WTC11 (cell line): Measurements from ENCODE around the gene RAD23A. TPM values are rescaled to one million over a fixed set of nuclear protein-coding genes. Genes with fewer than 3 reads are reported as not detected.
"Not testable (repeated sequence)": the region's sequence is repeated elsewhere in the genome, so short reads cannot be mapped to it uniquely, and the experiment has no call there.

Experiments used
- ATAC-seq: fragments of 200-7000 bp; cut with Tn5 transposase; 2 replicates; pipeline ENCODE4 v1.10.0; 2021; ENCODE audit warnings: mild to moderate bottlenecking, moderate library complexity
- CTCF ChIA-PET: fragments of 300-600 bp; sonication (Branson Sonifier 250); formaldehyde crosslinking; loops from one replicate; lab custom pipeline; 2021; ENCODE audit warnings: antibody characterized with exemption; lab: Charles Lee
- POLR2A ChIA-PET: fragments of 350-600 bp; sonication (Branson Sonifier 250); formaldehyde crosslinking; loops from one replicate; lab custom pipeline; 2021; ENCODE audit warnings: antibody characterized with exemption; lab: Charles Lee
- DNase-seq: peaks from one replicate; pipeline ENCODE4 v3.0.0; 2021; ENCODE audit warnings: low spot score
- H3K27ac Mint-ChIP-seq: 2 replicates; pipeline ENCODE4 v1.8.0; 2021; ENCODE audit warnings: mixed read lengths
- H3K27me3 Mint-ChIP-seq: 2 replicates; pipeline ENCODE4 v1.8.0; 2021; ENCODE audit warnings: low read depth, mild to moderate bottlenecking, moderate library complexity, mixed read lengths
- H3K36me3 Mint-ChIP-seq: 2 replicates; pipeline ENCODE4 v1.8.0; 2021; ENCODE audit warnings: mixed read lengths
- H3K4me1 Mint-ChIP-seq: 2 replicates; pipeline ENCODE4 v1.8.0; 2022; ENCODE audit warnings: mixed read lengths
- H3K4me3 Mint-ChIP-seq: 2 replicates; pipeline ENCODE4 v1.8.0; 2021; ENCODE audit warnings: mild to moderate bottlenecking, moderate library complexity, mixed read lengths
- H3K9me3 Mint-ChIP-seq: 2 replicates; pipeline ENCODE4 v1.8.0; 2021; ENCODE audit warnings: mixed read lengths
- CREM ChIP-seq: sonication (generic); formaldehyde crosslinking; IDR thresholded peaks from 2 replicates; pipeline ENCODE4 v1.8.1; 2022; ENCODE audit warnings: mild to moderate bottlenecking, missing genetic modification reagents, moderate library complexity
- ELF4 ChIP-seq: sonication (generic); formaldehyde crosslinking; IDR thresholded peaks from 2 replicates; pipeline ENCODE4 v1.8.1; 2022; ENCODE audit warnings: low read depth, mild to moderate bottlenecking, moderate library complexity, missing genetic modification reagents
- FOXK1 ChIP-seq: sonication (generic); formaldehyde crosslinking; IDR thresholded peaks from 2 replicates; pipeline ENCODE4 v1.8.0; 2022; ENCODE audit warnings: mild to moderate bottlenecking, moderate library complexity, missing genetic modification reagents
- FOXP1 ChIP-seq: sonication (generic); formaldehyde crosslinking; IDR thresholded peaks from 2 replicates; pipeline ENCODE4 v1.8.0; 2022; ENCODE audit warnings: missing genetic modification reagents, mild to moderate bottlenecking, moderate library complexity, borderline replicate concordance
- GABPB1 ChIP-seq: sonication (generic); formaldehyde crosslinking; IDR thresholded peaks from 2 replicates; pipeline ENCODE4 v1.8.1; 2023; ENCODE audit warnings: mild to moderate bottlenecking, missing genetic modification reagents
- IRF2 ChIP-seq: sonication (generic); formaldehyde crosslinking; IDR thresholded peaks from 2 replicates; pipeline ENCODE4 v1.8.0; 2022; ENCODE audit warnings: low read depth, missing genetic modification reagents, borderline replicate concordance
- NFATC4 ChIP-seq: fragments of 250-450 bp; sonication (Bioruptor Pico); IDR thresholded peaks from 2 replicates; pipeline ENCODE4 v1.9.0; 2021; ENCODE audit warnings: mild to moderate bottlenecking
- ZNF121 ChIP-seq: sonication (generic); formaldehyde crosslinking; IDR thresholded peaks from 2 replicates; pipeline ENCODE4 v1.8.0; 2023; ENCODE audit warnings: missing genetic modification reagents
- ZNF138 ChIP-seq: sonication (generic); formaldehyde crosslinking; conservative IDR thresholded peaks from 2 replicates; pipeline ENCODE4 v1.8.1; 2022; ENCODE audit warnings: mild to moderate bottlenecking, moderate library complexity, missing genetic modification reagents
- total RNA-seq: library from RNA; stranded (reverse); gene quantifications from 3 replicates; pipeline ENCODE4 v1.2.3, GENCODE V29; 2021
- TF ChIP-seq, protein P1 (sequence below): sonication (generic); formaldehyde crosslinking; IDR thresholded peaks from 2 replicates; pipeline ENCODE4 v1.8.0; 2022; ENCODE audit warnings: mild to moderate bottlenecking, missing genetic modification reagents
- TF ChIP-seq, protein P2 (sequence below): sonication (generic); formaldehyde crosslinking; IDR thresholded peaks from 2 replicates; pipeline ENCODE4 v1.8.0; 2022; ENCODE audit warnings: mild to moderate bottlenecking, missing genetic modification reagents
- TF ChIP-seq, protein P3 (sequence below): sonication (generic); formaldehyde crosslinking; IDR thresholded peaks from 2 replicates; pipeline ENCODE4 v1.8.1; 2023; ENCODE audit warnings: mild to moderate bottlenecking, missing genetic modification reagents

RAD23A gene
- total RNA-seq, 1 experiment from 2014 or later, result 84.3 TPM

DNA sequence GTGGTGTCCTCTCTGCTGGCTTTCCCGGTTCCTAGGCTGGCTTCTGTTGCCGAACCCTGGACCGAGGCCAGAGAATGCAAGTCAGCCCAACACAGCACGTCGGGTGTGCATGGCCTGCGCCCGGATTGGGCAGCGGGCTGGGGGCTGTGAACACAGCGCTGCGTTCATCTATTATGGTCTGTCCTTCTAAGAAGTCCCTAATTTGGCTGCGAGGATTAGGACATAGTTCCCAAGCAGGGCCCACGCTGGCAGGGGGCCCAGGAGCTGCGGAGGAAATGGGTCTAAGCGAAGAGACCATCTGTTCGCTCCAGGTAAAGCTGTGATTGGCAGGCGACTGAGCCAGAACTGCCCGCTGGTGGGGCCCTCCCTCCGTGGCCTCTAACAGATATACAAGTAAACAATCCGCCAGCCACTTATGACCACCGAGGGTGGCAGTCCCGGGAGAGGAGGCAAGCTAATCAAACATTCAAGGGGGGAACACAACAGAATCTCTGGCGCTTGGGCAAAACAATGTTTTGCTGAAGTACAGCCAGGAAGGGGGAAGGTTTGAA, 32.6 kb upstream of the RAD23A start:
- Mint-ChIP-seq H3K27me3 (peaks cover 10% of the 10 kb centered on the region), H3K4me1 (peaks cover 27% of the 10 kb centered on the region), H3K4me3 (peak overlapping the region; percentile 53), H3K27ac (peak overlapping the region; percentile 94), H3K9me3 (no peaks in the 10 kb centered on the region), H3K36me3 (no peaks in the 10 kb centered on the region)
- TF ChIP-seq, protein P1, sequence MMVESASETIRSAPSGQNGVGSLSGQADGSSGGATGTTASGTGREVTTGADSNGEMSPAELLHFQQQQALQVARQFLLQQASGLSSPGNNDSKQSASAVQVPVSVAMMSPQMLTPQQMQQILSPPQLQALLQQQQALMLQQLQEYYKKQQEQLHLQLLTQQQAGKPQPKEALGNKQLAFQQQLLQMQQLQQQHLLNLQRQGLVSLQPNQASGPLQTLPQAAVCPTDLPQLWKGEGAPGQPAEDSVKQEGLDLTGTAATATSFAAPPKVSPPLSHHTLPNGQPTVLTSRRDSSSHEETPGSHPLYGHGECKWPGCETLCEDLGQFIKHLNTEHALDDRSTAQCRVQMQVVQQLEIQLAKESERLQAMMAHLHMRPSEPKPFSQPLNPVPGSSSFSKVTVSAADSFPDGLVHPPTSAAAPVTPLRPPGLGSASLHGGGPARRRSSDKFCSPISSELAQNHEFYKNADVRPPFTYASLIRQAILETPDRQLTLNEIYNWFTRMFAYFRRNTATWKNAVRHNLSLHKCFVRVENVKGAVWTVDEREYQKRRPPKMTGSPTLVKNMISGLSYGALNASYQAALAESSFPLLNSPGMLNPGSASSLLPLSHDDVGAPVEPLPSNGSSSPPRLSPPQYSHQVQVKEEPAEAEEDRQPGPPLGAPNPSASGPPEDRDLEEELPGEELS (CRISPR knock-in tag), result peak; percentile 57; the same call in 1 of the 2 replicates
- no peak for TF ChIP-seq ELF4 (CRISPR knock-in tag)
- 0 out of 2 replicates have a peak, but pooled peaks have one; percentile 22 for TF ChIP-seq GABPB1 (CRISPR knock-in tag)
- DNase-seq, result peak; percentile 67
- ChIA-PET CTCF (interaction anchor here (0.7 to 3.7 kb wide), 12 partner anchors 16 to 152 kb away, joined by 3 to 31 read pairs (median 4); partner anchors contain the start of gene GCDH), POLR2A (interaction anchor here (0.5 to 1.8 kb wide), 8 partner anchors 9 to 247 kb away, joined by 3 to 9 read pairs (median 5); partner anchors contain the start of genes DNASE2, GCDH, MAN2B1 and WDR83)
- peak; percentile 80 for ATAC-seq

DNA sequence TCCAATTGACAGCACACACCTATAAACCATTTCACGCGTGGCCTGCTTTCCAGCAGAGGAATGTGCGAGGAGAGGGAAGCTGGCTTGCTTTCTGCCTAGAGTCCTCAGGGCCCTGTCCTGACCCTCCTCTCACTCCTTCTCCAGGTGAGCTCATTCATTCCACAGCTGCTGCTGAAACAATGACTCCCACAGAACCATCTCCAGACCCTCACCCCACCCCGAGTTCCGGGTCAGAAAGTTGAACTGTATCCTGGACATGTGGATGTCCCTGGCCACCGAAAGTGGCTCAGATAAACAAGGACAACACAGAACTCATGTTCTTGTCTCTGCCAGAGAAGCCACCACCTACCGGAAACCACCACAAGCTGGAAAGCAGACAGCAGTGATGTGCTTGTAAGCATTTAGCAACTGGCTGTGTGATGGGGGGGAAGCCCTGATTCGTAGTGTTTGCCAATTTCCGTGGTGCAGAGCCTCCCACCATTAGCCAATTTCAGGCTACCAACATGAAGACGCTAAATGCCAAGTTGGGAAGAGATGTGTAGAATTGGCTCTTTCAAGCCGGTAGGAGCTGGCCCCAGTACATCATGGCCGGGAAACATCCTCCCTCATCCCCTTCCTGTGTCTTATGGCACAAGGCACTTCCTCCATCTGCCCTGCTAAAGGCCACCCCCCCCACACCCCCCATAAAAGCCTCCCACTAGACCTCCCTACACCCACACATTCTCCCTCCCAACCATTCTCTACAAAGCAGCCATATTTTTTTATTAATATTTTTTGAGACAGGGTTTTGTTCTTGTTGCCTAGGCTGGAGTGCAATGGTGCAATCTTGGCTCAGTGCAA, 31.6 kb upstream of the RAD23A start:
- peak overlapping the region; percentile 94 for H3K27ac Mint-ChIP-seq
- DNase-seq (no peak), ATAC-seq (peak; percentile 7; the same call in 1 of the 2 replicates)
- H3K9me3 Mint-ChIP-seq, result peaks cover 9% of the 10 kb centered on the region
- no peaks in the 10 kb centered on the region for H3K36me3 Mint-ChIP-seq
- no peak for TF ChIP-seq ZNF138 (CRISPR knock-in tag)
- ChIA-PET CTCF (interaction anchor here (1.0 to 3.7 kb wide), 7 partner anchors 23 to 88 kb away, joined by 3 to 31 read pairs (median 6); partner anchors contain the start of gene GCDH), POLR2A (interaction anchor here (0.8 to 1.8 kb wide), 6 partner anchors 10 to 248 kb away, joined by 3 to 6 read pairs (median 5); partner anchors contain the start of genes DNASE2, MAN2B1 and WDR83)
- peaks cover 20% of the 10 kb centered on the region for H3K27me3 Mint-ChIP-seq
- H3K4me3 Mint-ChIP-seq, result peak overlapping the region; percentile 53
- peaks cover 27% of the 10 kb centered on the region for H3K4me1 Mint-ChIP-seq

DNA sequence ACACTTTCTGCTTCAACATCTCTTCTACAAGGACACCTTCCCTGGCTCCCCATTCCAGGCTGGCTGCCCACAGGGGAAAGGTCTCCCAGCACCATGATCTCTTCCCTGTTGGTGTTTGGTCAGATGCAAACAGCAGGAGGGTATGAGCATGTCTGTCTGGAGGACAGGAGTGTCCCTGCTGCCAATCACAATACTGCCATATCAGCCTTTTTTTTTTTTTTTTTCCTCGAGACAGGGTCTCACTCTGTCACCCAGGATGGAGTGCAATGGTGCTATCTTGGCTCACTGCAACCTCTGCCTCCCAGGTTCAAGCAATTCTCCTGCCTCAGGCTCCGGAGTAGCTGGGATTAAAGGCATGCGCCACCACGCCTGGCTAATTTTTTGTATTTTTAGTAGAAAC, 29.8 kb upstream of the RAD23A start:
- H3K4me3 Mint-ChIP-seq, ATAC-seq, DNase-seq, H3K36me3 Mint-ChIP-seq, H3K9me3 Mint-ChIP-seq, POLR2A ChIA-PET: not testable (repeated sequence)
- peaks cover 22% of the 10 kb centered on the region for H3K27me3 Mint-ChIP-seq
- CTCF ChIA-PET, result interaction anchor here (1.1 to 3.7 kb wide), 2 partner anchors 49 to 120 kb away, joined by 3 to 31 read pairs; no protein-coding TSS in a partner anchor
- H3K27ac Mint-ChIP-seq, result peak overlapping the region; percentile 72; the same call in 1 of the 2 replicates
- peaks cover 27% of the 10 kb centered on the region for H3K4me1 Mint-ChIP-seq

DNA sequence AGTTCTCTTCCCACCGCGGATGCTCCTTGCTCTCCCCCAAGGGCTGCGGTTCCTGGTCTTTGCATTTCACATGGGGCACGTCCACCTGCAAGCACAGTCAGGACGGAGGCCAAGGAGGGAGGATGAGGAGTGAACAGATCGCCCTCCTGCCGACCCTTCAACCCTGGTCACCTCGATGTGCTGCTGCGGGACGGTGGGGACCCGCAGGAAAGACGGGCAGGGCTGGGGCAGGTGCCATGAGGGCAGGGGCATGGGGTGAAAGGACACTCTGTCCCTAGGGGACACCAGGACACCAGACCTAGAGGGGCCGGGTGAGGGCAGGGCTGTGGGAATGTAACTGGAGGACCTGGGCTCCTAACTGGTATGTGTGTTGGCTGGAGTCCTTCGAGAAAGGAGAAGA, 27.4 kb upstream of the RAD23A start:
- TF ChIP-seq, protein P2, sequence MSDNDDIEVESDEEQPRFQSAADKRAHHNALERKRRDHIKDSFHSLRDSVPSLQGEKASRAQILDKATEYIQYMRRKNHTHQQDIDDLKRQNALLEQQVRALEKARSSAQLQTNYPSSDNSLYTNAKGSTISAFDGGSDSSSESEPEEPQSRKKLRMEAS (CRISPR knock-in tag), result no peak
- TF ChIP-seq IRF2 (no peak), NFATC4 (CRISPR knock-in tag) (no peak), FOXP1 (no peak), FOXK1 (CRISPR knock-in tag) (no peak), CREM (CRISPR knock-in tag) (no peak)
- Mint-ChIP-seq H3K27ac (no peak overlapping the region), H3K4me1 (peaks cover 13% of the 10 kb centered on the region), H3K27me3 (peaks cover 22% of the 10 kb centered on the region), H3K36me3 (peaks cover 12% of the 10 kb centered on the region), H3K9me3 (peaks cover 9% of the 10 kb centered on the region), H3K4me3 (0 out of 2 replicates have a peak overlapping the region, but pooled peaks have one; percentile 31)
- POLR2A ChIA-PET, result no interaction called here
- ATAC-seq (no peak), DNase-seq (no peak)
- CTCF ChIA-PET, result interaction anchor here (3.3 kb wide), 1 partner anchor 47 kb away, joined by 14 read pairs; no protein-coding TSS in a partner anchor

DNA sequence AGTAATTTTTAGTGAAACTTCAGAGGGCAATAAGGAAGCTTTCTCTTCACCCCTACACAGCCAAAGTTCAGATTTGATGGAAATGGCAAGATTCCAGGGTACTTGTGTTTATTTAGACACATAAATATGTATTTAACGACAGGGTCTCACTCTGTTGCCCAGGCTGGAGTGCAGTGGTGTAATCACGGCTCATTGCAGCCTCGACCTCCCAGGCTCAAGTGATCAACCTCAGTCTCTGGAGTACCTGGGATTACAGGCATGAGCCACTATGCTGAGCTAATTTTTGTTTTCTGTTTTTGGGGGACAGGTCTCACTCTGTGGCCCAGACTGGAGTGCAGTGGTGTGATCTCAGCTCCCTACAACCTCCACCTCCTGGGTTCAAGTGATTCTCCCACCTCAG, 24.6 kb upstream of the RAD23A start:
- ChIA-PET POLR2A (interaction anchor here (0.5 to 1.0 kb wide), 3 partner anchors 13 to 1947 kb away, joined by 3 to 7 read pairs (median 4); partner anchors contain the start of gene FARSA), CTCF (interaction anchor here (0.7 to 1.4 kb wide), 3 partner anchors 36 to 70 kb away, joined by 3 to 6 read pairs (median 5); no protein-coding TSS in a partner anchor)
- Mint-ChIP-seq H3K27me3 (peaks cover 22% of the 10 kb centered on the region), H3K4me1 (no peaks in the 10 kb centered on the region), H3K27ac (peak overlapping the region; percentile 46; the same call in 1 of the 2 replicates)
- no peak for ATAC-seq
- DNase-seq, result no peak
- TF ChIP-seq ZNF121 (CRISPR knock-in tag), result peak; percentile 68; the same call in 1 of the 2 replicates
- TF ChIP-seq, protein P3, sequence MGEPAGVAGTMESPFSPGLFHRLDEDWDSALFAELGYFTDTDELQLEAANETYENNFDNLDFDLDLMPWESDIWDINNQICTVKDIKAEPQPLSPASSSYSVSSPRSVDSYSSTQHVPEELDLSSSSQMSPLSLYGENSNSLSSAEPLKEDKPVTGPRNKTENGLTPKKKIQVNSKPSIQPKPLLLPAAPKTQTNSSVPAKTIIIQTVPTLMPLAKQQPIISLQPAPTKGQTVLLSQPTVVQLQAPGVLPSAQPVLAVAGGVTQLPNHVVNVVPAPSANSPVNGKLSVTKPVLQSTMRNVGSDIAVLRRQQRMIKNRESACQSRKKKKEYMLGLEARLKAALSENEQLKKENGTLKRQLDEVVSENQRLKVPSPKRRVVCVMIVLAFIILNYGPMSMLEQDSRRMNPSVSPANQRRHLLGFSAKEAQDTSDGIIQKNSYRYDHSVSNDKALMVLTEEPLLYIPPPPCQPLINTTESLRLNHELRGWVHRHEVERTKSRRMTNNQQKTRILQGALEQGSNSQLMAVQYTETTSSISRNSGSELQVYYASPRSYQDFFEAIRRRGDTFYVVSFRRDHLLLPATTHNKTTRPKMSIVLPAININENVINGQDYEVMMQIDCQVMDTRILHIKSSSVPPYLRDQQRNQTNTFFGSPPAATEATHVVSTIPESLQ (CRISPR knock-in tag), result no peak
- TF ChIP-seq, all 79 proteins: peak for 1
- Mint-ChIP-seq H3K36me3 (peaks cover 36% of the 10 kb centered on the region), H3K9me3 (peaks cover 9% of the 10 kb centered on the region), H3K4me3 (no peak overlapping the region)
